ENCODE measurements around the gene AAK1.

GRCh38 chr2:69464575-69464974 lies 179.0 kb downstream of the AAK1 start:
- TF ChIP-seq, protein P1, sequence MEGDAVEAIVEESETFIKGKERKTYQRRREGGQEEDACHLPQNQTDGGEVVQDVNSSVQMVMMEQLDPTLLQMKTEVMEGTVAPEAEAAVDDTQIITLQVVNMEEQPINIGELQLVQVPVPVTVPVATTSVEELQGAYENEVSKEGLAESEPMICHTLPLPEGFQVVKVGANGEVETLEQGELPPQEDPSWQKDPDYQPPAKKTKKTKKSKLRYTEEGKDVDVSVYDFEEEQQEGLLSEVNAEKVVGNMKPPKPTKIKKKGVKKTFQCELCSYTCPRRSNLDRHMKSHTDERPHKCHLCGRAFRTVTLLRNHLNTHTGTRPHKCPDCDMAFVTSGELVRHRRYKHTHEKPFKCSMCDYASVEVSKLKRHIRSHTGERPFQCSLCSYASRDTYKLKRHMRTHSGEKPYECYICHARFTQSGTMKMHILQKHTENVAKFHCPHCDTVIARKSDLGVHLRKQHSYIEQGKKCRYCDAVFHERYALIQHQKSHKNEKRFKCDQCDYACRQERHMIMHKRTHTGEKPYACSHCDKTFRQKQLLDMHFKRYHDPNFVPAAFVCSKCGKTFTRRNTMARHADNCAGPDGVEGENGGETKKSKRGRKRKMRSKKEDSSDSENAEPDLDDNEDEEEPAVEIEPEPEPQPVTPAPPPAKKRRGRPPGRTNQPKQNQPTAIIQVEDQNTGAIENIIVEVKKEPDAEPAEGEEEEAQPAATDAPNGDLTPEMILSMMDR (conservative IDR thresholded peaks at IDR 0.05 in 1 of 2, IDR thresholded peaks at IDR 0.05 in 1 of 2; ENCODE audit: extremely low read depth in 1 of 2, insufficient read depth in 1 of 2, low read depth in 1 of 2, low read length in 2 of 2): peak in 1 of 2 donors; percentile 8
- TF ChIP-seq EZH2 (IDR thresholded peaks at IDR 0.05; ENCODE audit: borderline replicate concordance, low read length): no peak
